C4-2B (cell line): Measurements from ENCODE around the gene SPOCK1.
"Not testable (repeated sequence)": the region's sequence is repeated elsewhere in the genome, so short reads cannot be mapped to it uniquely, and the experiment has no call there.

Experiments
- H3K27ac ChIP-seq: fragments of 450-650 bp; 2 replicates; pipeline ENCODE4 v1.5.1; 2017
- ZFX ChIP-seq: fragments of 450-650 bp; IDR thresholded peaks from 2 replicates; pipeline ENCODE4 v1.6.1; 2017
- TF ChIP-seq, protein P1 (sequence below): fragments of 450-650 bp; conservative IDR thresholded peaks from 2 replicates; pipeline ENCODE4 v1.5.1; 2017; ENCODE audit warnings: mild to moderate bottlenecking

The SPOCK1 gene

DNA sequence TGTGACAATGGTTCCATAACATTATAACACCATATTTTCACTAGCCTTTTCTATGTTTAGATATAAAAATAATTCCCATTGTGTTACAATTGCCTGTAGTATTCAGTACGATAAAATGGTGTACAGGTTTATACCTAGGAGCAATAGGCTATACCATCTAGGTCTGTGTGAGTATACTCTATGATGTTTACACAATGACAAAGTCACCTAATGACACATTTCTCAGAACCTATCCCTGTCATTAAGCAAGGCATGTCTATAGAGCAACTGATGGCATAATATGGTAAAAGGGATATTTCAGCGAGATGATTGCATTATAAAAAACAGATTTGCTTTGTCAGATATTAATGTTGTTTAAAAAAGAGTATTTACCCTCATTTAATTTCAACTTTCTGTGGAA, 517.2 kb downstream of the SPOCK1 start:
- no peak overlapping the region for H3K27ac ChIP-seq
- TF ChIP-seq, protein P1, sequence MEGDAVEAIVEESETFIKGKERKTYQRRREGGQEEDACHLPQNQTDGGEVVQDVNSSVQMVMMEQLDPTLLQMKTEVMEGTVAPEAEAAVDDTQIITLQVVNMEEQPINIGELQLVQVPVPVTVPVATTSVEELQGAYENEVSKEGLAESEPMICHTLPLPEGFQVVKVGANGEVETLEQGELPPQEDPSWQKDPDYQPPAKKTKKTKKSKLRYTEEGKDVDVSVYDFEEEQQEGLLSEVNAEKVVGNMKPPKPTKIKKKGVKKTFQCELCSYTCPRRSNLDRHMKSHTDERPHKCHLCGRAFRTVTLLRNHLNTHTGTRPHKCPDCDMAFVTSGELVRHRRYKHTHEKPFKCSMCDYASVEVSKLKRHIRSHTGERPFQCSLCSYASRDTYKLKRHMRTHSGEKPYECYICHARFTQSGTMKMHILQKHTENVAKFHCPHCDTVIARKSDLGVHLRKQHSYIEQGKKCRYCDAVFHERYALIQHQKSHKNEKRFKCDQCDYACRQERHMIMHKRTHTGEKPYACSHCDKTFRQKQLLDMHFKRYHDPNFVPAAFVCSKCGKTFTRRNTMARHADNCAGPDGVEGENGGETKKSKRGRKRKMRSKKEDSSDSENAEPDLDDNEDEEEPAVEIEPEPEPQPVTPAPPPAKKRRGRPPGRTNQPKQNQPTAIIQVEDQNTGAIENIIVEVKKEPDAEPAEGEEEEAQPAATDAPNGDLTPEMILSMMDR, result no peak
- no peak for TF ChIP-seq ZFX

DNA sequence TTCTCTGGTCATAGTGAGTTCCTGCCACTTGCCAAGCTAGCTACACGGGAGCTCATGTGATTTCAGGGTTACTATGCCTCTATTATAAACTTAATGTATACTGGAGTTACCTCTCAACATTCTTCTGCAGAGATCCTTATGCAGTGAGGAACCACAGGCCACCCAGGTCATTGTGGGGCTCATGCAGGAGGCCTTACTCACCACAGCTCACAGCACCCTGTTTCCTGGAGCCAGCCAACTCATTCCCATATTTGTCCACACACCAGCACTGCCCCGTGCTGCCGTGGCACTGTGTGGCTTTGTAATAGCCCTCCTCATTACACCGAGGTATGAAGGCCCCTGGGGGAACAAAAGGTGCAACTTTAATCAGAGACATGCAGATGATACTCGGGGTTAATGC, 520.0 kb downstream of the SPOCK1 start:
- H3K27ac ChIP-seq, result no peak overlapping the region
- TF ChIP-seq, protein P1, result no peak
- TF ChIP-seq ZFX, result no peak

DNA sequence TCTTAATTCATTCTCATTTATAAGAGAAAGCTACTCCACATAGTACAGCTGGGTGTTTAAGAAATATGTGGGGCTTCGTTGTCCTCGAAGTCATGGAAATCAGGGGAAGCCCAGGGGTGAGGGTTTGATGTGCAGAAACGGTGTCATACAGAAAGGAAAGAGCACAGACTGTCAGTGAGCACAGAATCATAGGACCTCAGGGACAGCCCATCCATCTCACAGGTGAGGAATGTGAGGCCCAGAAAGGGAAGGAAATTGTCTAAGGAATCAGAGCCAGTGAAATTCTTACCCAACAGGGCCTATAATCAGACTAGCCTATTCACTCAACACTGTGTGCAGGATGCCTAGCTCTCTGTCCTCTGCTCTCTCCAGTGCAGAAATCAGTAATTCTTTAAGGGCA, 535.6 kb downstream of the SPOCK1 start:
- no peak for TF ChIP-seq ZFX
- TF ChIP-seq, protein P1, result no peak
- no peak overlapping the region for H3K27ac ChIP-seq

DNA sequence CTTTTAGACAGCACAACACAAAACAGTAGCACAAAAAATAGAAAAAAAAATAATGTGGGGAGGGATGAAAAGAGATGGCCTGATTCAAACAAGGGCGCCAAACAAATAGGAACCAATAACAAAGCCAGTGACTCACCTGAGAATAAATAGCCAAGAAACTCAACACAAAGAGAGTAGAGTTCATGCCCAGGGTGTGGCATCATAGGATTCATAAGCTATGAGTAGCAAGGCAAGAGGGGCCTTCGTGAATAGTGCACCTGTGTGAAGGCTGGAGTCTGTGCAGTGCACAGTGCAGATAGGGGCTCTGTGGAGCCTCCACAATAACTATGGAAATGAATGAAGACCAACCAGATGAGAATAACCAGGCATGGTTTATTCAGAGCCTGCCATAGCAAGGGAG, 541.7 kb downstream of the SPOCK1 start:
- TF ChIP-seq ZFX, result no peak
- TF ChIP-seq, protein P1, result no peak
- no peak overlapping the region for H3K27ac ChIP-seq

DNA sequence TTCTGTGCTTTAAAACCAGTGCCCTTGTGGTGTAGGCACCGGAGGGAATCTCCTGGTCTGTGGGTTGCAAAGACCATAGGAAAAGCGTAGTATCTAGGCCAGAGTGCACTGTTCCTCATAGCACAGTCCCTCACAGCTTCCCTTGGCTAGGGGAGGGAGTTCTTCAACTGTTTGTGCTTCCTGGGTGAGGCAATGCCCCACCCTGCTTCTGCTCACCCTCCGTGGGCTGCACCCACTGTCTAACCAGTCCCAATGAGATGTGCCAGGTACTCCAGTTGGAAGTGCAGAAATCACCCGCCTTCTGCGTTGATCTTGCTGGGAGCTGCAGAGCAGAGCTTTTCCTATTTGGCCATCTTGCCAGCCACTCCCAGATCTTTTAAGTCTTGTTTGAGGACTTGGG, 545.0 kb downstream of the SPOCK1 start:
- H3K27ac ChIP-seq, result not testable (repeated sequence)

DNA sequence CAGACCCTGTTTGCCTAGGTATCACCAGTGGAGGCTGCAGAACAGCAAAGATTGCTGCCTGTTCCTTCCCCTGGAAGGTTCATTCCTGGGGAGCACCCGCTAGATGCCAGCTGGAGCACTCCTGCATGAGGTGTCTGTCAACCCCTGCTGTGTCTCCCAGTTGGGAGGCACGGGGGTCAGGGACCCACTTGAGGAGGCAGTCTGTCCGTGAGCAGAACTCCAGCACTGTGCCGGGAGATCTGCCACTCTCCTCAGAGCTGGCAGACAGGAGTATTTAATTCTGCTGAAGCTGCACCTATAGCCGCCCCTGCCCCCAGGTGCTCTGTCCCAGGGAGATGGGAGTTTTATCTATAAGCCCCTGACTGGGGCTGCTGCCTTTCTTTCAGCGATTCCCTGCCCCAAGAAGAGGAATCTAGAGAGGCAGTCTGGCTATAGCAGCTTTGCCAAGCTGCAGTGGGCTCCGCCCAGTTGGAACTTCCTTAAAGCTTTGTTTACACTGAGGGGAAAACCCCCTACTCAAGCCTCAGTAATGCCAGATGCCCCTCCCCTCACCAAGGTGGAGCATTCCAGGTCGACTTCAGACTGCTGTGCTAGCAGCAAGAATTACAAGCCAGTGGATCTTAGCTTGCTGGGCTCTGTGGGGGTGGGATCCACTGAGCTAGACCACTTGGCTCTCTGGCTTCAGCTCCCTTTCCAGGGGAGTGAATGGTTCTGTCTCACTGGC, 545.6 kb downstream of the SPOCK1 start:
- H3K27ac ChIP-seq, result not testable (repeated sequence)

DNA sequence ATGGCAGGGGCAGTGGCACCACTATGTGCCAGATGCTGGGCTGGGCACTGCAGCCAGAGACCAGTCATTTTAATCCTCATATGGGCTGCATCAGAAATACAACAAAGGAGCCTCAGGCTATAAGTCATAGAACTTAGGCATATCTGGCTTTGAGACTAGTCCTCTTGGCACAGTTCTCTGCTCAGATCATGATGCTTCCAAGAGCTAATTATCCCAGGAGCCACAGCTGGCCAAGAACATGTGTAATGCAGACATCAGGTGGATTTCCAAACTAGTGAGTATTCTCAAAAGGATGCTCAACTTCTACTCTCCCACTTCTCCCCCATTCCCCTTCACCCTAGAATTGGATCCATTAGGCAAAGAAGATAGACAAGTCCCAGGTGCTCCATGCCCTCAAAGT, 571.6 kb downstream of the SPOCK1 start:
- H3K27ac ChIP-seq, result no peak overlapping the region
- TF ChIP-seq, protein P1, result no peak
- TF ChIP-seq ZFX, result no peak

DNA sequence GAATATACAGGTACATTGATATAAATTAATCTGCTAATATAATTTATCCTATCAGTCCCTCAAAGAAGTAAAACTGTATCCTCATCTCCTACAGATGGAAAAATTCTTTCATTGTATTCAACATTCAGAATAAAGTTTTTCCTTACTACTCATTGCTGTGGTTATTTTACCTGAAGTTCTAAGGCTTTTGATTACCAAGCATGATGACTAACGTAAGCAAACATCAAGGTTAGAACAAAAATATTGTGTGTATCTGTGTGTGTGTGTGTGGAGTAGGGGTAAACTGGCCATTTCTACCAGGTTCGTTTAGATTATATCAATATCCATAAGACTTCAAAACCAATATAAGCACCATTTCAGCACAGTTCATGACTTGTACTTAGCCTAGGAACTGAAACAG, 573.1 kb downstream of the SPOCK1 start:
- H3K27ac ChIP-seq, result no peak overlapping the region
- TF ChIP-seq, protein P1, result no peak
- no peak for TF ChIP-seq ZFX
